CD4-positive, alpha-beta T cell treated with Interleukin-6 for 4 hours (primary cell): ENCODE data around the gene UPF1.
"Not testable (repeated sequence)": the region's sequence is repeated elsewhere in the genome, so short reads cannot be mapped to it uniquely, and the experiment has no call there.

Experiments used
- DNase-seq: peaks from one replicate; pipeline ENCODE4 v3.0.0-alpha.2; 2020; ENCODE audit warnings: mixed read lengths

Gene UPF1

DNA sequence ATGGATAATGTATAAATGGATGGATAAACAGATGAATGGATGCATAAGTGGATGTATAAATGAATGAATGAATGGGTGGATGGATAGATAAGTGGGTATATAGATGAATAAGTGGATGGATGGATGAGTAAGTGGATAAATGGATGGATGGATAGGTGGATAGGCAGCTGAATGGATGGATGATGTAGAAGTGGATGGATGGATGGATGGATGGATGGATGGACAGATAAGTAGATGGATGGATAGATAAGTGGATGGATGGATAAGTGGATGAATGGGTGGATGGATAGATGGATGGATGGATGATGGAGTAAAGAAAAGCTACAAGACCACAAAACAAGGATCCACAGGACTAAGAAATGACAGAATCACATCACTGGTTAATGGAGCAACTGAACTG, 31.7 kb upstream of the UPF1 start:
- DNase-seq, result no peak

DNA sequence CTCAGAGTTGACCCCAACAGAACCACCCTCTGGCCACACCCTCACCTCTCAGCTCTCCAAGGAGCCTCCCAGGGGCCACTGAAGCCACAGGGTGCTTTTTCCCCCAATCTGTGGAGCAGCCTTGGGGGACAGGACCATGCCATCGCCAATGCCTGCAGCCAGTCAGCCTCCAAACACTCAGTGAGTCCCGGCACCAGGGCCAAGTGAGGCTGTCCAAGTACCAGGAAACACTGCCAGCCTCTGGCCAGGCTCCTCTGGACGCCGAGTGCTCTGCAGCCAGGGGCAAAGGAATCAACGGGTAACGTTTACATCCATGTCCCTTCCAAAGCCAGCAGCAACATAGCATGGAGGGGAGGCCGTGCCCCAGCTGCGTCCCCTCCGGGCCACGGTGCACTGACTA, 31.1 kb upstream of the UPF1 start:
- DNase-seq, result no peak

DNA sequence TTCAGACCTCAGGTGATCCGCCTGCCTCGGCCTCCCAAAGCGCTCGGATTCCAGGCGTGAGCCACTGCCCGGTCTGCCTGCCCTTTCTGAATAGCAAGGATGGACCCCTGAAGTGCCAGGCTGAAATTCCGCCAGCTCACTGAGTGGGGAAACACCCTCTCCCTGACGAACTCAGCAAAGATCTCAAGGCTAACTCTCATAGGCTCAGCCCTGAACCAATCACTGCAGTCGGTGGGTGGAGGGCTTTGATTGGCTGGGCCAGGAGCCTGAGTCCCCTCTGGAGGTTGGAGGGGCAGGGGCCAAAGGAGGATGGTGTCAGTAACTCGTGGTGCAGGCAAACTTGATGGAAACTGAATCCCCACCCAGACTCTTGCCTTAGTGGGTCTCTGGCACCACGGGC, 29.4 kb upstream of the UPF1 start:
- no peak for DNase-seq

DNA sequence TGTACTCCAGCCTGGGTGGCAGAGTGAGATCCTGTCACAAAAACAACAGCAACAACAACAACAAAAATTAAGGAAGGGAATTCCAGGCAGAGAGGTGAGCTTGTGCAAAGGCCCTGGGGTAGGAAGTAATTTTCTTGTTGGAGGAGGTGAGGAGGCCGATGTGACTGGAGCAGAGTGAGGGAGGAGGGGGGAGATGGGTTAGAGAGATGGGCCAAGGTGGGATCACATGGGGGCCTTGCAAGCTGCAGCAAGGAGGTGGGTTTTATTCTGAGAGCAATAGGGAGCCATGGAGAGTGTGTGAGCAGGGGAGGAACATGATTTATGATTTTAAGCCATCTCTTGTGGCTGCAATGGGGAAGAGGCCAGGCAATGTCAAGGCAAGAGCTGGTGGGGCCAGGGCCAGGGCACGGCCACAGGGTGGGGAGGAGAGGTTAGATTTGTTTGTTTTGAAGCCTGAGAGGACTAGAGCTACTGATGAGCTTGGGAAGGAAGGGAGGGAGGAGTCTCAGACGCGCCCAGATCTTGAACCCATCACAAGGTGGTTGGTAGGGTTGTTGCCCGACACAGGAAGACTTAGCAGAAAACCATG, 28.1 kb upstream of the UPF1 start:
- no peak for DNase-seq

DNA sequence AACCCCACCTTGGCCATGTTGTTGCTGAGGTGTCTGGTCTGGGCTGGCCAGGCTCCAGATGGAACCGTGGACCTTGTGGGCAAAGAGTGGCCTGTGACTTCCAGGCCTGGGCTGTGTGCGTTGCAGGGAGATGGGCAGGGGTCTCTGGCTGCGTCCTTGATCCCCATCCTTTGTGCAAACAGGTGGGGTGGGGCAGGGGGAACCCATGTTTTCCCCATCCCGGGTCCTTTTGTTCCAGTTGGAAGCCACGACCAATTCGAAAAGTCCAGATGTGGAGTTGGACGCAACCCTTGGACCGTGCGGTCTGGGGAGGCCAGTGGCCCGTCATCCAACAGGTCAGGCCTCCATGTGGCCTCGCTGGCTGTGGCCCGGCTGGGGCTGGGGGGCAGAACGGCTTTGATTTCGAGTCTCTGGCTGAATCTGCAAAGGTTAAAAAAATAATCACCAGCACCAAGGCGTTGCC, 27.6 kb upstream of the UPF1 start:
- no peak for DNase-seq

DNA sequence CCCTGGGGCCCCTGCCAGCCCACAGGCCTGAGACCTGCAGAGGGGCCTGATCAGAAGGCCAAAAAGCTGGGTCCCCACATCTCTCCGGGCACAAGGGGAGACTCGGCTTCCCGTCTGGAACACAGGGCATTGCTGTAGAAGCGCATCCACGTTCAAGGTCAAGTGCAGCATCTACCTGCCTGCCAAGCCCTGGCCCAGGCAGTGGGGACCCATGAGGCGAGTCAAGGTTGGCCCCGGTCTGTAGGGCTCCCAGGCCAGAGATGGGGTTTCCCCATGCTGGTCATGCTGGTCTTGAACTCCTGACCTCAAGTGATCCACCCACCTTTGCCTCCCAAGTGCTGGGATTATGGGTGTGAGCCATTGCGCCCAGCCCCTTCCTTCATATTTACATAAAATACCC, 27.1 kb upstream of the UPF1 start:
- no peak for DNase-seq

DNA sequence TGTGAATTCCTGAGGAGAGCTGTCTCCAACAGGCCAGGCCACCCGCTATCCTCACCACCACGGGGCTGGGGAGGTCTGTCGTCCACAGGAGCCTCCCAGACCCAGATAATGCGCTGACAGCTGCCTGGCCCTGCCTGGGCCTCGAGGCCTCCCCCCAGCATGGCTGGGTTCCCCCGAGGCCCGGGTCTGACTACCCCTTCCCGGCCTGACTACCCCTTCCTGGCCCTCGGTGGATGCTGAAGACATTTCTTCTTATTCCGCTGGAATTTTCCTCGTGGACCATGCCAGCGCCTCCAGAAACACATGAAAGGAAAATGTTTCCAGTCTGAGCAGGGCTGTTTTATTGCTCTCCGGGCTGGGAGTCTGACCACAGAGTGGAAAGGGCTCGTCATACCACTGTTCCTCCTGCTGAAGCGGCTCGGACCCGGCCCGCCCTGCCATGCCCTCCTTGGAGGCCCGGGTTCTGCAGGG, 23.9 kb upstream of the UPF1 start:
- DNase-seq, result no peak

DNA sequence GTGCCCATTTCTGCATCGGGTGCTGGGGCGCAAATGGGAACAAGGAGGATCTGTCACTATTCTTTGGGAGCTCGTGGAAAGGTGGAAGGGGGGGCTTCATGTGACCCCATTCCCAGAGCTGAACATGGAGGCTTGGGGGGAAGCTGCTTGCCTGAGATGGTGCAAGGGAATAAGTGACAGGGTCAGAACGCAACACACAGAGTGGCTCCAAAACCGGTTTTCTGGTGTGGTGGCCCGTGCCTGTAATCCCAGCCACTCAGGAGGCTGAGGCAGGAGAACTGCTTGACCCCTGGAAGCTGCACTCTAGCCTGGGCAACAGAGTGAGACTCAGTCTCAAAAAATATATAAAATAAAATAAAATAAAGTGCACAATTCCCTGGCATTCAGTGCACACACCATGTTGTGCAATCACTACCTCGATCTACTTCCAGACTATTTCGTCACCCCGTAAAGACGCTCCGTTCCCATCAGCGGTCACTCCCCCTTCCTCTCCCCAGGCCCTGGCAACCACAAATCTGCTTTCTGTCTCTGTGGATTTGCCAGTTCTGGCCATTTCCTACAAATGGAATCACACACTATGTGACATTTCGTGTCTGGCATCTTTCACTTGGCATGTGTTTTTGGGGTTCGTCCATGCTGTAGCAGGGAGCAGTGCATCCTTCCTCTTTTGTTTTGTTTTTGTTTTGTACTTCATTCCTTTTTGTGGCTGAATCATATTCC, 22.4 kb upstream of the UPF1 start:
- DNase-seq, result no peak

DNA sequence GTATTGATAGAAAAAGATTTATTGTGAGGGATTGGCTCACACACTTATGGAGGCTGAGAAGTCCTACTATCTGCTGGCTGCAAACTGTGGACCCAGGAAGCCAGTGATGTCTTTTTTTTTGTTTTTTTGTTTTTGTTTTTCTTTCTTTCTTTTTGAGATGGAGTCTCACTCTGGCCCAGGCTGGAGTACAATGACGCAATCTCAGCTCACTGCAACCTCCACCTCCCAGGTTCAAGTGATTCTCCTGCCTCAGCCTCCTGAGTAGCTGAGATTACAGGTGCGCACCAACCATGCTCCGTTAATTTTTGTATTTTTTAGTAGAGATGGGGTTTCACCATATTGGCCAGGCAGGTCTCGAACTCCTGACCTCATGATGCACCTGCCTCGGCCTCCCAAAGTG, 20.1 kb upstream of the UPF1 start:
- not testable (repeated sequence) for DNase-seq

DNA sequence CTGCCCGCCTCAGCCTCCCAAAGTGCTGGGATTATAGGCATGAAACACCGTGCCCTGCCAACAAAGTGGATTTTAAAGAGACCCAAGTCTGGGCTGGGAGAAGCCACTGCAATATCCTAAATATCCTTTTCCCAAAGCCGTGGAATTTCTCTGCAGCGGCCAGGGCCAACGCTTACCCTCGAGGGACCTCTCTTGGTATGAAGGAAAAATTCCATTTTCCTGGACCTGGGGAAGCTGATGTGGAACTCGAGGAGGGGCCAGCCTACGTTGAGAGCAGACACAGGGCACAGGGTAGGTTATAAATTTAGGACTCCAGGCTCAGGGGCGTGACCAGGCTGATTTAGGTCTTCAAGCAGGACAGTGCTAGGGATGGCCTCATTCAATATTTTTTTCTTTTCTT, 17.7 kb upstream of the UPF1 start:
- no peak for DNase-seq

DNA sequence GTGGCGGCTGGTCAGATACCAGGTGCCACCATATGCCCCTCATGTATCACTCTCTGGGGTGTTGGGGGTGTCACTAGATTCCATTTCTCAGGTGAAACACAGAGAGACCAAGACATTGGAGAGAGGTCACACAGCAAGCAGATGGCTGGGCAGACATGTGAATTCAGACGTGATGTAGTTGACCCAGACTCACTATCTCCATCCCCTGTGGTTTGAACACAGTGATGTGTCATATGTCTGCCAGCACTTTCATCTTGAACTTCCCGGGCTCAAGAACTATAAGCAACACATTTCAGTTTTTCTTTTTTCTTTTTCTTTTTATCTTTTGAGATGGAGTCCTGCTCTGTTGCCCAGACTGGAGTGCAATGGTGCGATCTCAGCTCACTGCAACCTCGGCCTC, 16.1 kb upstream of the UPF1 start:
- DNase-seq, result no peak

DNA sequence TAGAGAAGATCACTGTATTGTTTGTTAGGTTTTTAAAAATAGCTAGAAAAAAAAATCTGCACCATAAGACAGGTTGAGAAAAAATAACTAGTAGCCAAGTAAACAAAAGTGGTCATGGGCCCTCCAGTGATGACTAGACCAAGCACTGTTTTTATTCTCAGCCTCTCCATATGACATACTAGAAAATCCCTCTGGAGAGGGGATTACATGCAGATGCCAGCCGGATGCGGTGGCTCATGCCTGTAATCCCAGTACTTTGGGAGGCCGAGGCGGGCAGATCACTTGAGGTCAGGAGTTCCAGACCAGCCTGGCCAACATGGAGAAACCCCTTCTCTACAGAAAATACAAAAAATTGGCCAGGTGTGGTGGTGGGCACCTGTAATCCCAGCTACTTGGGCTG, 15.1 kb upstream of the UPF1 start:
- not testable (repeated sequence) for DNase-seq

DNA sequence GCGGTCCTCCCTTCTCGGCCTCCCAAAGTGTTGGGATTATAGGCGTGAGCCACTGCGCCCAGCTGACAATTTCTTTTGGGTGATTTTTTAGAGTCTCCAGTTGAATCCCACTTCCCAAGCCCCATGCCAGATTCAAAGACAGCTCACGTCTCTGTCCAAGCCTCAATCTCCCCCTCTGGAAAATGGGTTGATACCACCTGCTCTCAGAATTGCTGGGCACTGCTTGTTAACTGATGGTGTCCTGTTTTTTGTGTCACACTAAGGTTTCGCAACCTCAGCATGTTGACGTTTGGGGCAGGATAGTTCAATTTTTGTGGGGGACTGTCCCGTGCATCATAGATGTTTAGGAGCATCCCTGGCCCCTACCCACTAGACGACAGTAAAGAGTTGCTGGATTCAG, 14.2 kb upstream of the UPF1 start:
- DNase-seq, result no peak

DNA sequence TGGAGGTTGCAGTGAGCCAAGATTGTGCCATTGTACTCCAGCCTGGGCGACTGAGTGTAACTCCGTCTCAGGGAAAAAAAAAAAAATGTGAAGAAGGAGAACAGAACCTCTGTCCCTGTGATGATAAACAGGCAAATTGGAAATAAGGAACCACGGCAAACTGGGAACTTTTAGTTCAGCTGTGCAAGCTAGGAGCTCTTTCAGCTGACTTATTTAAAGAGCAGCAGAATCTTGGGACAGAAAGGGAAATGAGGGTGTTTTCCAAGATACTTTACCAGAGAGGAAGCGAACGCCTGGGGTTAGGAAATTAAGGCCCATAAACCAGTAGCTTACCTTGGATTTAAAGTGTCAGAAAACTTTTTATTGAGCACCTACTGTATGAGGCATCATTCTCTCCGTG, 3.0 kb upstream of the UPF1 start:
- no peak for DNase-seq

DNA sequence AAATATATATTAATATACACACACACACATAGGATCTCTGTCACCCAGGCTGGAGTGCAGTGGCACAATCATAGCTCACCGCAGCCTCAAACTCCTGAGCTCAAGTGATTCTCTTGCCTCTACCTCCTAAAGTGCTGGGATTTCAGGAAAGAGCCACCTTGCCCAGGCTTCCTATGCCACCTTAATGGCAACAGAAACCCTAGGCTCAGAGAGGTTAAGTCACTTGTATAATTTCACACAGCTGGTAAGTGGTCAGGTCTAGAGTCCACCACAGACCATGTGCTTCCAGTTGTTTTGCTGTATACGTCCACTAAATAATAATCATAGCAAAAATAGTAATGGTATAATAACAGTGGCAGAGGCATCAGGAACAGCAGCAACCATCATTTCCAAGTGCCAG, 1.3 kb upstream of the UPF1 start:
- DNase-seq, result no peak

DNA sequence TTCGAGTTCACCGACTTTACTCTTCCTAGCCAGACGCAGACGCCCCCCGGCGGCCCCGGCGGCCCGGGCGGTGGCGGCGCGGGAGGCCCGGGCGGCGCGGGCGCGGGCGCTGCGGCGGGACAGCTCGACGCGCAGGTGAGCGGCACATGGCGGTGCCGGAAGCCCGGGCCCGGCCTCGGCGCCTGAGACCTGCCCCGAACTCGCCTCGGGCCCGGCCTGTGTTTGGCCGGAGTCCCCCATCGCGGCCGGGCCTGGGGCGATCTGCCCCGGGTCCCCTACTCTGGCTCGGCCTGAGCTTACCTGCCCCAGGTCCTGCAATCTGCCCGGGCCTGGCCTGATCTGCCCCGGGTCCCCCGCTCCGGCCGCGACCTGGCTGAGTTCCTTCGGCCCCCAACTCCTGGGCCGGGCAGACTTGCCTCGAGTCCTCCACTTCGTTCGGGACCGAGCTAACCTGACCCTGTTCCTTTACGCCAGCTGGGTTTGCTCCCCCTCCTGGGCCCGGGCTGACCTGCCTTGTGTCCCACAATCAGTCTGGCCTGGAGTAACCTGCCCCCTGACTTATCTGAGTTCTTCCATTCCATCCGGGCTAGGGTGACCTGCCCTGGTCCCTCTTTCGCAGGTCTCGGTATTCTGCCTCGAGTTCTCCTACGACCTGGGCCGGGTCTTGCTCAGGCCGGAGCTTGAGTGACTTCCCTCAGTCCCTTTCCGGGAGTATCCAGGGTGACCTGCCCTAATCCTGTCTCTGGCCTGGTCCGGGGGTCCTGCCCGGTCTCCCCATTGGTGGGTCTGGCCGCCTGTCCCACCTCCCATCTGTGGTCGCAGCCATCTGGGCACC, 764 bp downstream of the UPF1 start:
- DNase-seq, result peak; percentile 23

DNA sequence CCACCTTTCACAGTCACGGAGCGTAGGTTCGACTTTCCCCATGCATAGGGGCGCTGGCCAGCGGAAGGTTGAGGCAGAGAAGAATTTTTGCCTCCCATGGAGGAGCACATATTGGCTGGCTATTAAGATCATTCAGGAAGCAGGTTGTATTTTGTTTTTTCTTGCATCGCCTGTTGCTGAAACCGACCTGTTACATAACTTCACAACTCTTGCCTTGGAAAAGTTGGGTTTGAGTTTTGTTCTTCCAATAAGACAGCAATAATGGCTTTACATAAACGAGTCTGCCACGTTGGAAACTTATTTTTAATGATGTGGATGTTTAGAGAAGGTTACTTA, 1.4 kb downstream of the UPF1 start:
- DNase-seq, result no peak

DNA sequence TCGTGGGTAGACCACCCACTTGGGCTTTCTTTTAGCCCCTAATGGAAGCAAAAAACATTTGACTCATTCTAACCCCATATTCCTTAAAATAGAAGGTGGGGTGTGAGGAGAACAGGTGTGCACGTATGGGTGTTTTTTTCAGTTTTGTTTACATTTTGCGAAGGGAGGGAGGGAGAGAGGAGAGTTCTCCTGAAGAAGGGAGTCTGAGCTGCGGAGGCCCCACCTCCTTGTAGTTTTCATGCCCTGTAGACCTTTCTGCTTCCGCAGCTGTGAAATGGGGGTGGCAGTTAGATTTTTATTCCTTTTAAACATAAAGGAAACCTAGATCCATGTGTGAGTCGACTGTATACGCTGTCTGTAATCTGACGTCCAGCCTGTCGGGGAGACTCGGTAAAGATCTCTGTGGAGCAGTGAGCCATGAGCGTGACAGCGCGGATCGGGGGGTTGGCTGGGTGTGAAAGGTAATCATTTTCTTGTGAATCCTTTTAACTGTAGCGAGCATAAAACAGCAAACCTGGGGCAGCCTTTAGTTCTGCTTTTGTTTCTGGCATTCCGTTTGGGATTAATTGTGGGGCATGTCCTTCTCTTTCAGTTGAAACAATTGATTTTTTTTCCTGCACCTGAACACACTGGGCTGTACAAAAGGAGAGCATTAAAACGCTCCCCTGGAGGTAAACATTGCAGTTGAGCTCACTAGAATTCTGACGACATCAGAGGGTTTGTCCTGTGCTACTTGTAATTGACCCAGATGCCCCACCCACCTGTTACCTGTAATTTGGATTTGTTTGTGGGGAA, 2.3 kb downstream of the UPF1 start:
- DNase-seq, result no peak

DNA sequence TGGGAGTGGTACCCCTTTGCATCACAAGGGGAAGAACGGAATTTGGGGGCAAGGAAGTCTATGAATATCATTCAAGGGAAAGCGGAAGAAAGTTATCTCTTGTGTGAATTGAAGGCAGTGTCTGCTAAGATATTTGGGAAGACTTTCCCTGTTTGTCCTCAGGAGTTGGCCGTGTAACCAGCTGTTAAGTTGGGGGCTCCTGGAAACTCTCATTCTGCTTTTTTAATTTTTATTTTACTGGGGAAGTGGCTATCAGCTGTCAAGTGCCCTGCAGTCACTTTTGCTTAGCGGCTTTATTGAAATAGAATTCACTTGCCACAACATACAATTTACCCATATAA, 2.9 kb downstream of the UPF1 start:
- DNase-seq, result no peak

DNA sequence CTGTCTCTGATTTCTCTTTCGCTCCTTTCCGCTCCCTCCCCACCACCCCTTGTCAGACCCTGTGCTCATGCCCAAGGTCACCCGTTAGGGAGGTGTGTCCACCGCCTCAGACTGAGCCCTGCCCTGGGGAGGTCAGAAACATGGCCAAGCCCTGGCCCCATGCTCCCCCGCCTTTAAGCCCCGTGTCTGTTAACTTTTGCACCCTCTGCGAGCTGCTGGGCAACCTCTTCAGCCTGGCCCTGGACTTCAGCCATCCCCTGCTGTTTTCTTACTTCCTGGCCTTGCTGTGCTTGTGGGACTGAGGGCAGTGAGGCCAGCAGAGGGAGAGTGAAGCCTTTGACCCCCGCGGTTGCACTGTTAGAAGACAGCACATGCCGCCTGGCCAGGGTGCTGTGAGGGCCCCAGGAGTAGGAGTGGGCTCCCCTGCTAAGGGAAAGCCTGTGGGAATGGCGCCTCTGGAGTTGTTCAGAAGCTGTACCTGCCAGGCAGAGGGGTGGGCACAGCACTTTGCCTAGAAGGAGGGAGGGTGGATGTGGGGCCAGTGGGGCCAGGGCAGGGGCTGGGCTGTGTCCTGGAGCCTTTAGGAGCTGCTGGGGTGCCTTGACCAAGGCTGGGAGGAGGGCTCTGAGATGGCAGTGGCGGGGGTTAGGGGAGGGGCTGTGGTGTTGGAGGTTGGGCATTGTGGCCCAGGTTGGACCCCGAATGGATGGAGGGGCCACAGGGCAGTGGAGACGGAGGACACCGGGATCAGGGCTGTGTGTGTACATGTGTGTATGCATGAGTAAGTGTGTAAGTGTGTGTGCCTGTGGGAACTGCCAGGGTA, 7.9 kb downstream of the UPF1 start:
- DNase-seq, result no peak

DNA sequence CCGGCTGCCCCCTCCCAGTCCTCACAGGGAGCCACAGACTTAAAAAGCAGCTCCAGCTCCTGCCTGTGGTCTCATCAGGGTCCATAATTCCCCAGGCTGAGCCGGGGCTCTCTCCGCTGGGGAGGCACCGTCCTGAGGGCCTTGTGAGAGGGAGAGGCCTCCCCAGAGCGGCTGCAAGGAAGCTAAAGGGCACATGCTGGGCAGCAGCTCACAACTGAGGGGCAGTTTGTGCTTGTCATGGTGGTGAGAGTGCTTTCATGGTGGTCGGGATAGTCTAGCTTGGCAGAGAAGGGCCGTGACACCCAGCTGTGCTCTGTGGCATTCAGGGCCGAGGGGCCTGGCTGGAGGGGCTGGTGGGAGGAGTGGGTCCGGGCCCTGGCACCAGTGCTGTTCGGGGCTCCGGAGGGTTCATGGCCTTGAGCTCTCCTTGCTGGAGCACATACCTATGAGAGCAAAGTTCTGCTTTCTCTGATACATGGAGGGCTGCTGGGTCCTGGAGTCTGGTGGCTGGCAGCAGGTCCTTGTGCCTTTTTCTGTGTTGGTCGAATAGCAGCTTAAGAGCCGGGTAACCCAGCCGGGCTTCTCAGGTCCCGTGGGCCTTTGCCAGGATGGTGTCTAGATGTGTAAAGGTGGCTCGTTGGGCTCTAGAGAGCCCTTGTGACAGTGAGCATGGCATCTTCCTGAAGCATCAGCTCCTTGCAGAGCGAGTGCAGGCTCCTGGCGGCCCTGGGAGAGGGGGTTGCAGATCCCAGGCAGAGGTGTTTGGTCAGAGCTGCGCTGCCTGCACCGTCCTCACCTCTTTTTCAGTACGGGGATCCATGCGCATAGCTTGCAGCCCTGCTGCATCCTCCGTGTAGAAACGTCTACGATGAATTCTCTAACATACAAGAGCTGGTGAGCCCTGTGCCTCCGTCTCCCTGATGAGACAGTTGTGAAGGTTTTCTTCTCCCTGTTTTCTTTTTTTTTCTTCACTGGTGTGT, 8.8 kb downstream of the UPF1 start:
- no peak for DNase-seq
